ENCODE results near the gene THBS4.

Gene THBS4

DNA sequence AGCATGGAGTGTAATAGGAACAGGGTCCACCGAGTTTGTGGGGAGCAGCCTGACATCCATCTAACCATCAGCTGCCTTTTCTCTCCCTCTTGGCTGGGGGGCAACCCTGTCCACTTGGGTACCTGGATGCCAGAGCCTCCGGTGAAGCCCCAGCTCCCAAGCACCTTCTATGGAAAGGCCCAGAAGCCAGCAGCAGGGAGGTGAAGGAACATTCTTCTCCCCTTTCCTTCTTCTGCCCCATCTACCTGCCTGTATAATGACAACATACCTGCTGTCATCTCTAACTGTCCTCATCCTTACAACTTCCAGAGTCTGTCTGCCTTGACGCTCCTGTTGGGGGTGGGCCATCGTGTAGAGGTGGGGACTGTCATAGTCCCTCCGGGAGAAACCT, 33.1 kb downstream of the THBS4 start:
- no peaks in the 10 kb centered on the region for H3K79me2 ChIP-seq
- H3K9ac ChIP-seq, result no peak overlapping the region
- TF ChIP-seq, protein P1, sequence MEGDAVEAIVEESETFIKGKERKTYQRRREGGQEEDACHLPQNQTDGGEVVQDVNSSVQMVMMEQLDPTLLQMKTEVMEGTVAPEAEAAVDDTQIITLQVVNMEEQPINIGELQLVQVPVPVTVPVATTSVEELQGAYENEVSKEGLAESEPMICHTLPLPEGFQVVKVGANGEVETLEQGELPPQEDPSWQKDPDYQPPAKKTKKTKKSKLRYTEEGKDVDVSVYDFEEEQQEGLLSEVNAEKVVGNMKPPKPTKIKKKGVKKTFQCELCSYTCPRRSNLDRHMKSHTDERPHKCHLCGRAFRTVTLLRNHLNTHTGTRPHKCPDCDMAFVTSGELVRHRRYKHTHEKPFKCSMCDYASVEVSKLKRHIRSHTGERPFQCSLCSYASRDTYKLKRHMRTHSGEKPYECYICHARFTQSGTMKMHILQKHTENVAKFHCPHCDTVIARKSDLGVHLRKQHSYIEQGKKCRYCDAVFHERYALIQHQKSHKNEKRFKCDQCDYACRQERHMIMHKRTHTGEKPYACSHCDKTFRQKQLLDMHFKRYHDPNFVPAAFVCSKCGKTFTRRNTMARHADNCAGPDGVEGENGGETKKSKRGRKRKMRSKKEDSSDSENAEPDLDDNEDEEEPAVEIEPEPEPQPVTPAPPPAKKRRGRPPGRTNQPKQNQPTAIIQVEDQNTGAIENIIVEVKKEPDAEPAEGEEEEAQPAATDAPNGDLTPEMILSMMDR (IDR thresholded peaks at IDR 0.05), result no peak
- no peaks in the 10 kb centered on the region for H3K36me3 ChIP-seq (ENCODE audit: control insufficient read depth, insufficient read depth, low read length)
- H3K27me3 ChIP-seq (ENCODE audit: control insufficient read depth, insufficient read depth, low read length), result no peaks in the 10 kb centered on the region
- no peak overlapping the region for H3K27ac ChIP-seq
- no peak overlapping the region for H3K4me3 ChIP-seq (ENCODE audit: low read depth, low read length)
- no peak overlapping the region for H2AFZ ChIP-seq
- H3K4me2 ChIP-seq (ENCODE audit: low read length), result no peak overlapping the region
- no peaks in the 10 kb centered on the region for H3K9me3 ChIP-seq (ENCODE audit: control insufficient read depth, low read length)
- no peaks in the 10 kb centered on the region for H3K4me1 ChIP-seq

- no peaks in the 10 kb centered on the region for H3K27me3 ChIP-seq (ENCODE audit: control insufficient read depth, insufficient read depth, low read length)
- TF ChIP-seq, protein P1 (IDR thresholded peaks at IDR 0.05), result no peak
- H3K27ac ChIP-seq, result no peak overlapping the region
- no peaks in the 10 kb centered on the region for H3K36me3 ChIP-seq (ENCODE audit: control insufficient read depth, insufficient read depth, low read length)
- no peak overlapping the region for H2AFZ ChIP-seq
- H3K4me3 ChIP-seq (ENCODE audit: low read depth, low read length), result no peak overlapping the region
- H3K79me2 ChIP-seq, result no peaks in the 10 kb centered on the region
- H3K4me1 ChIP-seq, result no peaks in the 10 kb centered on the region
- H3K9me3 ChIP-seq (ENCODE audit: control insufficient read depth, low read length), result no peaks in the 10 kb centered on the region
- no peak overlapping the region for H3K4me2 ChIP-seq (ENCODE audit: low read length)
- H3K9ac ChIP-seq, result no peak overlapping the region
Measured at GRCh38 chr5:80068775-80069174, 33.6 kb downstream of the THBS4 start.

DNA sequence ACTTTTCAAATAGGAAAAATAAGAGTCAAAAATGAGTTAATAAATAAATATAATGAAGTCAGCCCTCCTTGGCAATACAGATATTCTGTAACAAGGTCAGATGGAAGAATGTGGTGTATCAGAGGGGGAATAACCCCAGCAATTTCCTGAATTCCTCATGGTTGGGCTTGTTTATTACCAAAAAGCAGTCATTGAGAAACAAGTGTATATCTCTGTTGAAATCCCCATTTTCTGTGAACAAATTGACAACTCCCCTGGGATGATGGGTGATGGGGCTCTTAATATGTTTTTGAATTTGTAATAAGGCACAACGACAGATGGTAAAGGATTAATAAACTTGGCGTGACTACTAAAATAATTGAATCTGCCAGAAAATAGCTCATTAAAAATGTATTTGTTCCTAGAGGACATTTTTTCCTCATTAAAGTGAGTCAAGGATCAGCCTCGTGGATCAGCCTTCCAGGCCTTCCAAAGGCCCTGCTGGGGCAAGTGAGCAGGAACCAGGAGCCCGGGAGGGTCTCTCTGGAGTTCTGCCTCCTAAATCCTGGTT, 34.2 kb downstream of the THBS4 start:
- Histone ChIP-seq H3K9ac (no peak overlapping the region), H3K27me3 (ENCODE audit: control insufficient read depth, insufficient read depth, low read length) (no peaks in the 10 kb centered on the region), H2AFZ (no peak overlapping the region), H3K36me3 (ENCODE audit: control insufficient read depth, insufficient read depth, low read length) (no peaks in the 10 kb centered on the region), H3K4me2 (ENCODE audit: low read length) (no peak overlapping the region), H3K27ac (no peak overlapping the region), H3K4me1 (no peaks in the 10 kb centered on the region), H3K9me3 (ENCODE audit: control insufficient read depth, low read length) (no peaks in the 10 kb centered on the region), H3K79me2 (no peaks in the 10 kb centered on the region), H3K4me3 (ENCODE audit: low read depth, low read length) (no peak overlapping the region)
- TF ChIP-seq, protein P1 (IDR thresholded peaks at IDR 0.05), result no peak

DNA sequence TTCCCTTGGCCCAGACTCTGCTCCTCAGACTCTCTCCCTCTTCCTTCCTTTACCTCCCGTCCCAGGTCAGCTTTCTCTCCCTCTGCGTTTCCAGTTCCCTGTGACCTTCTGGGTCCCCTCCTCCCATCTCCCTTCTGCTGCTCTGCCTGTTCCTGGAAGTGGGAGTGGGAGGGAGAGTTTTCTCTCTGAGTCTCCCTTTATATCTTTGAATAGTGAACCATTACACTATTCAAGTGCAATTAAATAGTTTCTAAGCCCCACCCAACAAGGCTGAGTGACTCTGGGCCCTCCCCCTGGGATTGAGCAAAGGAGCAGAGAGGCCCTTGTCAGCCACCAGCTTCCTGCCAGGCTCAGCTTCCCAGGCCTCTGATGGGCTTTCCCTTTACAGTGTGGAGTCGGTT, 34.8 kb downstream of the THBS4 start:
- TF ChIP-seq, protein P1 (IDR thresholded peaks at IDR 0.05), result no peak
- Histone ChIP-seq H3K79me2 (no peaks in the 10 kb centered on the region), H3K4me2 (ENCODE audit: low read length) (no peak overlapping the region), H3K4me3 (ENCODE audit: low read depth, low read length) (no peak overlapping the region), H3K4me1 (no peaks in the 10 kb centered on the region), H3K27ac (no peak overlapping the region), H3K9ac (no peak overlapping the region), H2AFZ (no peak overlapping the region), H3K27me3 (ENCODE audit: control insufficient read depth, insufficient read depth, low read length) (no peaks in the 10 kb centered on the region), H3K36me3 (ENCODE audit: control insufficient read depth, insufficient read depth, low read length) (no peaks in the 10 kb centered on the region), H3K9me3 (ENCODE audit: control insufficient read depth, low read length) (no peaks in the 10 kb centered on the region)

- no peaks in the 10 kb centered on the region for H3K27me3 ChIP-seq (ENCODE audit: control insufficient read depth, insufficient read depth, low read length)
- no peak overlapping the region for H2AFZ ChIP-seq
- H3K4me2 ChIP-seq (ENCODE audit: low read length), result no peak overlapping the region
- H3K9ac ChIP-seq, result no peak overlapping the region
- no peak overlapping the region for H3K4me3 ChIP-seq (ENCODE audit: low read depth, low read length)
- H3K9me3 ChIP-seq (ENCODE audit: control insufficient read depth, low read length), result no peaks in the 10 kb centered on the region
- H3K4me1 ChIP-seq, result no peaks in the 10 kb centered on the region
- H3K79me2 ChIP-seq, result no peaks in the 10 kb centered on the region
- H3K27ac ChIP-seq, result no peak overlapping the region
- TF ChIP-seq, protein P1 (IDR thresholded peaks at IDR 0.05), result no peak
- no peaks in the 10 kb centered on the region for H3K36me3 ChIP-seq (ENCODE audit: control insufficient read depth, insufficient read depth, low read length)
Measured at GRCh38 chr5:80070338-80071056, 35.3 kb downstream of the THBS4 start.
